Spleen (tissue), 11 donors: Measurements from ENCODE around the gene C2orf92. TPM values are rescaled to one million over a fixed set of nuclear protein-coding genes. Genes with fewer than 3 reads are reported as not detected.

Experiments used
- DNase-seq: peaks from one replicate; pipeline ENCODE4 v3.0.0-alpha.2; 2020
- H3K27ac ChIP-seq, 8 donors: fragments of 200-600 bp; sonication (generic) in 7 of 8; 1 replicate in 4 of 8; 2 replicates in 4 of 8; pipeline versions ENCODE4 v1.5.0 to v1.8.0; 2016 to 2021; ENCODE audit warnings: inconsistent platforms in 4 of 8, mild to moderate bottlenecking in 4 of 8, moderate library complexity in 1 of 8
- H3K27me3 ChIP-seq, 7 donors: fragments of 200-600 bp; sonication (generic) in 6 of 7; replicated peaks in 1 of 7; 1 replicate in 4 of 7; 2 replicates in 3 of 7; pipeline versions ENCODE4 v1.5.0 to v1.8.0; 2016 to 2021; ENCODE audit warnings: inconsistent platforms in 3 of 7, mild to moderate bottlenecking in 1 of 7
- H3K36me3 ChIP-seq, 6 donors: fragments of 200-600 bp; sonication (generic) in 5 of 6; 1 replicate in 4 of 6; 2 replicates in 2 of 6; pipeline versions ENCODE4 v1.5.0 to v1.8.0; 2016 to 2021; ENCODE audit warnings: inconsistent platforms in 2 of 6
- H3K4me1 ChIP-seq, 6 donors: fragments of 200-600 bp; sonication (generic) in 5 of 6; 1 replicate in 3 of 6; 2 replicates in 3 of 6; pipeline versions ENCODE4 v1.5.0 to v1.8.0; 2016 to 2021; ENCODE audit warnings: inconsistent platforms in 3 of 6
- H3K4me3 ChIP-seq, 8 donors: fragments of 200-600 bp; sonication (generic) in 7 of 8; 1 replicate in 4 of 8; 2 replicates in 4 of 8; pipeline versions ENCODE4 v1.5.0 to v1.8.0; 2016 to 2021; ENCODE audit warnings: inconsistent platforms in 4 of 8, mild to moderate bottlenecking in 4 of 8, moderate library complexity in 2 of 8
- H3K9me3 ChIP-seq, 8 donors: fragments of 200-600 bp; sonication (generic) in 7 of 8; 1 replicate in 4 of 8; 2 replicates in 4 of 8; pipeline versions ENCODE4 v1.5.0 to v1.8.0; 2016 to 2021; ENCODE audit warnings: inconsistent platforms in 4 of 8
- POLR2A ChIP-seq, 3 donors: fragments of 450-650 bp; IDR thresholded peaks; one replicate each; pipeline ENCODE4 v1.5.1; 2017; ENCODE audit warnings: antibody characterized with exemption in 3 of 3, mild to moderate bottlenecking in 1 of 3
- POLR2AphosphoS5 ChIP-seq, 3 donors: sonication (generic); formaldehyde crosslinking; IDR thresholded peaks; one replicate each; pipeline ENCODE4 v1.5.1; 2017; ENCODE audit warnings: antibody characterized with exemption in 3 of 3
- WGBS, 5 donors: extraction: QIAGEN DNeasy Blood & Tissue Kit in 3 of 5; methylation state at CpG; one replicate each; pipeline versions ENCODE4 v1.1.5 to v1.1.7; 2013 to 2018; 5-methylcytosine and 5-hydroxymethylcytosine counted together
- intact Hi-C: fragments of 100-400 bp; cut with DNase I; formaldehyde crosslinking; loops from one replicate; pipeline ENCODE4 v1.15.0; 2023; ENCODE audit warnings: low total_unique reads
- polyA plus RNA-seq, 3 donors: library from polyadenylated mRNA; stranded (reverse); fragments of 200-250 nt; gene quantifications; one replicate each; pipeline ENCODE4 v1.2.1, GENCODE V29; 2013
- total RNA-seq, 7 donors: library from RNA; depleted of rRNA in 3 of 7; stranded (reverse); fragments of >200 nt in 3 of 7; fragmentation: NEBNext Ultra II Directional in 4 of 7; extraction: Animal tissue kit (Norgen Biotek cat#: 25700) in 4 of 7; gene quantifications; one replicate each; pipeline versions ENCODE4 v1.1.0 to v1.2.1, GENCODE V29; 2016 to 2021
- TF ChIP-seq, protein P1 (sequence below), 11 experiments: fragments of 200-600 bp in 7 of 11; fragments of 450-650 bp in 4 of 11; sonication (generic) in 4 of 11; IDR thresholded peaks in 8 of 11; conservative IDR thresholded peaks in 3 of 11; 1 replicate in 7 of 11; 2 replicates in 4 of 11; pipeline versions ENCODE4 v1.4.0 to v1.8.0; 2016 to 2021; ENCODE audit warnings: antibody characterized with exemption in 11 of 11, inconsistent platforms in 4 of 11, mild to moderate bottlenecking in 1 of 11
- donor health status: healthy with polysubstance abuse.
- donor health status: DM: no; HTN: no; CAD: no; lungs with moderate emphysema.
- donor health status: DM: no; HTN: no; CAD: no.
- donor health status: Bipolar disorder and iron deficiency.
- donor health status: healthy.
- donor health status: DM: no; HTN: no; CAD: no.
- donor health status: DM: yes; HTN: yes; CAD: no.

C2orf92 gene
- total and polyA plus RNA-seq, 10 donors, result 5.7 to 33.6 (median 21.4) TPM

DNA sequence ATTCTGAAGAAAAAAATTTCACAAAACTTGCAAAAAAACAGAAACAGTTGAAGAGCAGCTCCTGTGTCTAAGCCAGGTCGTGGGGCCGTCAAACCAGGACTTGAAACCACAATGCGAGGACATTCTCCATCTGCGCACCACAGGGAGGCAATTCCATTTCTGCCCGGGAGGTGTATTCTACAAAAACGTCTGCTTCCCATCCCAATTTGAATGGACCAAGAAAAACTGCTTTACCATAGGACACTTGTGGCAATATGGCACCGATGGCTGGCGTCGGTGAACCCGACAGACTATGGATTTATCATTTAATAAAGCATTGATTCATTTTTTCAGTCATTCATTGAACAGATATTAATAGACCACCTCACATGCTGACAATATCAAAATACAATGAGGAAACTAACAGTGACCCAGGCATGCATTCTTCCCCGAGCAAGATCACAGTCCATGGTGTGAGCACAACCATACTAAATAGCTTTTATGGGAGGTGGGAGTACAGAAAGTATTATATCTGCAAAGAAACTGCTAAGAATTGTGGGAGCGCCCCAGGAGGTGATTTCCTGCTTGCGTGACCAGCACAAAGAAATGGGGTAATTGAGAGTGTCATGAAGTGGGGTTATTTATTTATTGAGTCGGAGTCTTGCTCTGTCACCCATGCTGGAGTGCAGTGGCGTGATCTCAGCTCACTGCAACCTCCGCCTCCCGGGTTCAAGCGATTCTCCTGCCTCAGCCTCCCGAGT, 33.4 kb downstream of the C2orf92 start:
- WGBS, 5 donors, result 86 to 94% (median 92%) methylated on average over 18 to 19 of the region's 19 CpGs
- Histone ChIP-seq H3K36me3 (no peaks in the 10 kb centered on the region), H3K4me3 (no peak overlapping the region), H3K27me3 (peaks cover 0 to 9% (median 0%) of the 10 kb centered on the region in 7 donors), H3K9me3 (no peaks in the 10 kb centered on the region), H3K4me1 (peaks cover 0 to 6% (median 0%) of the 10 kb centered on the region in 6 donors), H3K27ac (no peak overlapping the region)
- DNase-seq, result no peak
- TF ChIP-seq POLR2AphosphoS5 (IDR thresholded peaks at IDR 0.05), result no peak
- TF ChIP-seq, protein P1, sequence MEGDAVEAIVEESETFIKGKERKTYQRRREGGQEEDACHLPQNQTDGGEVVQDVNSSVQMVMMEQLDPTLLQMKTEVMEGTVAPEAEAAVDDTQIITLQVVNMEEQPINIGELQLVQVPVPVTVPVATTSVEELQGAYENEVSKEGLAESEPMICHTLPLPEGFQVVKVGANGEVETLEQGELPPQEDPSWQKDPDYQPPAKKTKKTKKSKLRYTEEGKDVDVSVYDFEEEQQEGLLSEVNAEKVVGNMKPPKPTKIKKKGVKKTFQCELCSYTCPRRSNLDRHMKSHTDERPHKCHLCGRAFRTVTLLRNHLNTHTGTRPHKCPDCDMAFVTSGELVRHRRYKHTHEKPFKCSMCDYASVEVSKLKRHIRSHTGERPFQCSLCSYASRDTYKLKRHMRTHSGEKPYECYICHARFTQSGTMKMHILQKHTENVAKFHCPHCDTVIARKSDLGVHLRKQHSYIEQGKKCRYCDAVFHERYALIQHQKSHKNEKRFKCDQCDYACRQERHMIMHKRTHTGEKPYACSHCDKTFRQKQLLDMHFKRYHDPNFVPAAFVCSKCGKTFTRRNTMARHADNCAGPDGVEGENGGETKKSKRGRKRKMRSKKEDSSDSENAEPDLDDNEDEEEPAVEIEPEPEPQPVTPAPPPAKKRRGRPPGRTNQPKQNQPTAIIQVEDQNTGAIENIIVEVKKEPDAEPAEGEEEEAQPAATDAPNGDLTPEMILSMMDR (IDR thresholded peaks at IDR 0.05 in 8 of 11, conservative IDR thresholded peaks at IDR 0.05 in 3 of 11), result no peak
- TF ChIP-seq POLR2A (IDR thresholded peaks at IDR 0.05), result no peak
- intact Hi-C loops, result loop anchor here (5.0 kb wide), 1 partner anchor 684 kb away; no protein-coding TSS in a partner anchor

DNA sequence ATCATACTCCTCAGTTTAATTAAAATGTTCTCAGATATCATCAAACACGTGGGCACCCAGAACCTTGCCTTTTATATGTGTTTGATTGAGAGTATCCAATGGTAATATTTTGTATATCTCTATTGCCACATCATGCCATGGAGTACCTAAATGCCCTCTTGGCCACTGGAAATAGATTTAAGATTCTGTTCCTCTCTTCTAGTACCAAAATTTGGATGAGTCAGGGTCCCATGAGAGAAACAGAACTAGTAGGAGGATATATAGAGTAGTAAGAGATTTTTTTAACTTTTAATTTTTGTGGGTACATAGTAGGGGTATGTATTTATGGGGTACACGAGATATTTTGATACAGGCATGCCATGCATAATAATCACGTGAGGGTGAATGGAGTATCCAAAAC, 34.2 kb downstream of the C2orf92 start:
- Histone ChIP-seq H3K4me1 (peaks cover 0 to 6% (median 0%) of the 10 kb centered on the region in 6 donors), H3K4me3 (no peak overlapping the region), H3K36me3 (no peaks in the 10 kb centered on the region), H3K27me3 (peaks cover 0 to 17% (median 0%) of the 10 kb centered on the region in 7 donors), H3K9me3 (no peaks in the 10 kb centered on the region), H3K27ac (no peak overlapping the region)
- intact Hi-C loops, result loop anchor here (5.0 kb wide), 1 partner anchor 684 kb away; no protein-coding TSS in a partner anchor
- TF ChIP-seq POLR2A (IDR thresholded peaks at IDR 0.05) (no peak), POLR2AphosphoS5 (IDR thresholded peaks at IDR 0.05) (no peak)
- TF ChIP-seq, protein P1 (IDR thresholded peaks at IDR 0.05 in 8 of 11, conservative IDR thresholded peaks at IDR 0.05 in 3 of 11), result no peak
- WGBS, 5 donors, result 72 to 87% (median 84%) methylated on average over 3 of the region's 3 CpGs
- no peak for DNase-seq

DNA sequence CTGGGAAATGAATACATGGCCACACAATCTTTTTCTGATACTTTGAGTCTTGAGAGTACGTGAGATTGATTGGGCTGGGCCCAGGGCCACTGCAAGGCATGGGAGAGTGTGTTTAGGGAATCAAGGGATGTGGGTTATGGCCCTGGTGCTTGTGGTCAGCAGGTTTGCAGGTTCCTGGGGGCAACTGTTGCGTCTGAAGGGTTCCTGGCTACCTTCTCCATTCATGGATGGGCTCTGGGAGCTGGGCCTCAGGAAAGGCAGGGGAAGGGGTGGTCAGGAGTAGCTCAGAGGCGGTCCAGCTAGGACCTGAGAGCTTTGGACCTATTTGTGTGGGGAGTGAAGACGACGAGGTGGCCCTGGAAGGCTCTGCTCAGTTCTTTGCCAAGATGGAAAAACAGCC, 35.5 kb downstream of the C2orf92 start:
- no peak for DNase-seq
- no peak overlapping the region for H3K27ac ChIP-seq
- H3K36me3 ChIP-seq, result no peaks in the 10 kb centered on the region
- intact Hi-C loops, result loop anchor here (5.0 kb wide), 1 partner anchor 682 kb away; no protein-coding TSS in a partner anchor
- peaks cover 0 to 28% (median 0%) of the 10 kb centered on the region in 7 donors for H3K27me3 ChIP-seq
- H3K4me1 ChIP-seq, result peaks cover 0 to 10% (median 2%) of the 10 kb centered on the region in 6 donors
- no peak overlapping the region for H3K4me3 ChIP-seq
- TF ChIP-seq, protein P1 (IDR thresholded peaks at IDR 0.05 in 8 of 11, conservative IDR thresholded peaks at IDR 0.05 in 3 of 11), result no peak
- TF ChIP-seq POLR2AphosphoS5 (IDR thresholded peaks at IDR 0.05), result no peak
- TF ChIP-seq POLR2A (IDR thresholded peaks at IDR 0.05), result no peak
- WGBS, 5 donors, result 90 to 98% (median 94%) methylated on average over 5 of the region's 5 CpGs
- H3K9me3 ChIP-seq, result no peaks in the 10 kb centered on the region

DNA sequence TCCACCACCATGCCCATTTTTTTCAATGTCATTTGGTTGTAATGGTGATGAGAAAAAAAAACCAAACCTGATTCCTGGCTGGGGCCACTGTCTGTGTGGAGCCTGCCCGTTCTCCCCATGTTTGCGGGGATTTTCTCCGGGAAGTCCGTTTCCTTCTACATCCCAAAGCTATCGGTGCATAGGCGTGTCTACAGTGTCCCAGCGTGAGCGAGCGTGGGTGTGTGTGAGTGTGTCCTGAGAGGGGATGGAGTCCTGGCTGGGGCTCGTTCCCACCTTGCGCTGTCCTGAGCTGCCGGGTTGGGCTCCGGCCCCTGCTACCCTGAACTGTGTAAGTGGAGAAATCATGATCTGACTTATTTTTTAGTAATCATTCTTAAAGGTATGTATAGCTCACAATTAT, 36.6 kb downstream of the C2orf92 start:
- no peaks in the 10 kb centered on the region for H3K36me3 ChIP-seq
- H3K27ac ChIP-seq, result no peak overlapping the region
- H3K9me3 ChIP-seq, result no peaks in the 10 kb centered on the region
- no peak for DNase-seq
- no peak for TF ChIP-seq POLR2A (IDR thresholded peaks at IDR 0.05)
- TF ChIP-seq, protein P1 (IDR thresholded peaks at IDR 0.05 in 8 of 11, conservative IDR thresholded peaks at IDR 0.05 in 3 of 11), result no peak
- TF ChIP-seq POLR2AphosphoS5 (IDR thresholded peaks at IDR 0.05), result no peak
- 93 to 98% (median 96%) methylated on average over 13 of the region's 13 CpGs for WGBS, 5 donors
- no peak overlapping the region for H3K4me3 ChIP-seq
- peaks cover 0 to 28% (median 0%) of the 10 kb centered on the region in 7 donors for H3K27me3 ChIP-seq
- peaks cover 0 to 16% (median 3%) of the 10 kb centered on the region in 6 donors for H3K4me1 ChIP-seq
- intact Hi-C loops, result no loop called here
